Cardiac muscle cell (in vitro differentiated cells and primary cell): ENCODE measurements around the gene TNS1. TPM values are rescaled to one million over a fixed set of nuclear protein-coding genes. Genes with fewer than 3 reads are reported as not detected.

Source experiments
- DNase-seq, 2 donors: peaks; one replicate each; pipeline versions ENCODE4 v3.0.0 to v3.0.0-alpha.2; 2010 to 2017; ENCODE audit warnings: low read depth in 1 of 2, low spot score in 1 of 2
- H3K27ac ChIP-seq: fragments of 200-600 bp; sonication (generic); 2 replicates; pipeline ENCODE4 v1.5.1; 2016
- H3K27me3 ChIP-seq: fragments of 200-600 bp; sonication (generic); 2 replicates; pipeline ENCODE4 v1.6.0; 2016; ENCODE audit warnings: control low read depth
- H3K36me3 ChIP-seq: fragments of 200-600 bp; sonication (generic); 2 replicates; pipeline ENCODE4 v1.5.1; 2016; ENCODE audit warnings: control low read depth
- H3K4me1 ChIP-seq: fragments of 200-600 bp; sonication (generic); 2 replicates; pipeline ENCODE4 v1.8.1; 2017; ENCODE audit warnings: low read depth, mild to moderate bottlenecking, mixed run types
- H3K4me3 ChIP-seq: fragments of 200-600 bp; sonication (generic); 2 replicates; pipeline ENCODE4 v1.5.1; 2016; ENCODE audit warnings: mild to moderate bottlenecking
- H3K9me3 ChIP-seq: fragments of 200-600 bp; sonication (generic); 2 replicates; pipeline ENCODE4 v1.5.1; 2017; ENCODE audit warnings: low read depth, mild to moderate bottlenecking, control low read depth
- CTCF ChIP-seq: IDR thresholded peaks from 2 replicates; pipeline ENCODE4 v1.5.1; 2012; ENCODE audit warnings: low read depth, mild to moderate bottlenecking, low read length
- polyA plus RNA-seq: library from polyadenylated mRNA; unstranded; fragments of >200 nt; fragmentation: Nextera tagmentation; extraction: Ambion mirVana; gene quantifications from 2 replicates; pipeline ENCODE4 v1.2.1, GENCODE V29; 2016
- total RNA-seq: library from RNA; depleted of rRNA; stranded (reverse); fragments of >200 nt; gene quantifications from 2 replicates; pipeline ENCODE4 v1.2.3, GENCODE V29; 2016

TNS1 gene
- total and polyA plus RNA-seq, 2 experiments from 2014 or later, result 16.7 to 44.3 TPM

- no peaks in the 10 kb centered on the region for H3K9me3 ChIP-seq
- peaks cover 22% of the 10 kb centered on the region for H3K4me1 ChIP-seq
- no peaks in the 10 kb centered on the region for H3K27me3 ChIP-seq
- H3K36me3 ChIP-seq, result no peaks in the 10 kb centered on the region
- TF ChIP-seq CTCF, result no peak
- no peak overlapping the region for H3K27ac ChIP-seq
- no peak overlapping the region for H3K4me3 ChIP-seq
- DNase-seq, result no peak
These were observed 53.9 kb downstream of the TNS1 start for GRCh38 chr2:217948897-217949296.

GRCh38 chr2:217948351-217948791, 54.4 kb downstream of the TNS1 start:
- TF ChIP-seq CTCF, result no peak
- peaks cover 21% of the 10 kb centered on the region for H3K4me1 ChIP-seq

DNA sequence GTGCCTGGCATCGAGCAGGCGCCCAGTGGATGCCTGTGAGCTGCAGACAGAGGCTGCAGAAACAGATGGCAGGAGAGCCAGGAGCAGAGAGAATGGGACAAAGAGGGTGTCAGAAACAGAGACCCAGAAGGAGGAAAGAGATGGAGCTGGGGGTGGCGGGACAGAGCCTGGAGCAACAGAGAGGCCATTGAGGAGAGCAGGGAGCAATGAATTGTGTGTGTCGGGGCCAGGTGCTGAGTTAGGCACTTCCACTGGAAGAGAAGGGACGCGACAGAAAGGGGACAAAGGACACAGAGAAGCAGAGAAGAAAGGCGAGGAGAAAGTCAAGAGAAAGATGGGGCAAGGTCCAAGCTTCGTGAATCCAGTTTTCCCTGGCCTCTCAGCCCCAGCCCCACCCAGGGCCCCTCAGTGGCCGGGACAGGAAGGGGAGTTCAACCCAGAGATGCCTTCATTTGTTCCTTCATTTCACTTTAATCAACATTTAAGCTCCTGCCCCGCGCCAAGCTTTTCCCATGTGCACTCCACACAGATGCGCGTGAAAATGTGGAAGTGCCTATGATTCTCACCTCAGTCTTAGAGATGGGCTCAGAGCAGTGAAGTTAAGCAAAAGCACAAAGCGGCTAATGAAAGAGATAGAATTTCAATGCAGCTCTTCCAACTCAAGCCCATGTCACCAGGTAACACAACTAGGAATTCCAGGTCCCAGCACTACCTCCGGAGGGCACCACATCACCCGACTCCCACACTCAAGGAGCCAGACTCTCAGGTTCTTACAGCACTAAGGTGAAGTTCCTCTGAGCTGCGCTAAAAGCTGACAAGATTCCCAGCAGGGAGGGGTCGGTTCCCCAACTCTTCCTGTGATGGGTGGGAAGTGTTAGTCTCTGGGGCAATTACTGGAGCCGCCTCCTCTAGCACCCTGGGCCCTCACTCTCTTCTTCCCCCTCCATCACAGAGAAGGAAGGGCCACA, 55.1 kb downstream of the TNS1 start:
- peaks cover 28% of the 10 kb centered on the region for H3K4me1 ChIP-seq
- DNase-seq, result no peak
- H3K9me3 ChIP-seq, result no peaks in the 10 kb centered on the region
- H3K36me3 ChIP-seq, result no peaks in the 10 kb centered on the region
- TF ChIP-seq CTCF, result no peak
- no peaks in the 10 kb centered on the region for H3K27me3 ChIP-seq
- no peak overlapping the region for H3K4me3 ChIP-seq
- no peak overlapping the region for H3K27ac ChIP-seq

More at GRCh38 chr2:217948351-217948791, 54.4 kb downstream of the TNS1 start:
- H3K36me3 ChIP-seq, result no peaks in the 10 kb centered on the region
- H3K27me3 ChIP-seq, result no peaks in the 10 kb centered on the region
- H3K9me3 ChIP-seq, result no peaks in the 10 kb centered on the region
- no peak for DNase-seq
- no peak overlapping the region for H3K4me3 ChIP-seq
- no peak overlapping the region for H3K27ac ChIP-seq

GRCh38 chr2:217946051-217946450, 56.7 kb downstream of the TNS1 start:
- Histone ChIP-seq H3K9me3 (no peaks in the 10 kb centered on the region), H3K4me3 (no peak overlapping the region), H3K4me1 (peaks cover 29% of the 10 kb centered on the region), H3K36me3 (no peaks in the 10 kb centered on the region), H3K27ac (no peak overlapping the region), H3K27me3 (no peaks in the 10 kb centered on the region)
- TF ChIP-seq CTCF, result no peak
- DNase-seq, result no peak

GRCh38 chr2:217945530-217945929, 57.3 kb downstream of the TNS1 start:
- Histone ChIP-seq H3K27ac (no peak overlapping the region), H3K4me1 (peaks cover 33% of the 10 kb centered on the region), H3K9me3 (no peaks in the 10 kb centered on the region), H3K27me3 (no peaks in the 10 kb centered on the region), H3K36me3 (no peaks in the 10 kb centered on the region), H3K4me3 (no peak overlapping the region)
- TF ChIP-seq CTCF, result no peak
- no peak for DNase-seq
